ENCODE measurements around the gene TMEM86B.

DNA sequence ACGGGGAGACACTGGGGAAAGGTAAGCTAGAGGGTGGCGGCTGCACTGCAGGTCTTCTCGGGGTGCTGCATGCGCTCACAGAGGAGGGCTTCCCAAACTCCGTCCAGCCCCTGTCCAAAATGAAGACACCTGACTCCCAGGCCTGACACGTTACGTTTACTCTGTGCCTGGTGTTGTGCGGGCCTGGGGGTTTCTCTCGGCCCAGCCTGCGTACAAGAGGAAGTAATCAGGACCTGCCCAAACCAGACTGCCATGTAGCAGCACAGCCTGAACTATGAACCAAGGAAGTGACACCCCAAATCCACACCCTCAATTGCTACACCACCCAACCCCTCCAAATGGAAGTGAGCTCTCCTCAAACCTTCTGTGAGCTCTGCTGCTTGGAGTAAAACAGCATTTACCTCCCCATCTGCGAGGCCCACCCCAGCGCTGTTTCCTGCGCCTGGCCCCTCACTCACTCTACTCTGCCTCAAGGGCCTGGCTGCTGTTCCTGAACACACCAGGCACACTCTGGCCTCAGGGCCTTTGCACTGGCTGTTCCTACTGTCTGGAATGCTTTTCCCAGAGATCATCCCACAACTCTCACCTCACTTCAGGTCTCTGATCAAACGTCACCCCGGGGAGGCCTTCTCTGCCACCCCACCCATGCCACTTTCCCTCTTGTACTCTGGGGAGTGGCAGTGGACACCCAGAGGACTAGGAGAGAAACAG is 48.3 kb upstream of the TMEM86B start:
- TF ChIP-seq POLR2AphosphoS5 (IDR thresholded peaks at IDR 0.05): no peak
- TF ChIP-seq, protein P1, sequence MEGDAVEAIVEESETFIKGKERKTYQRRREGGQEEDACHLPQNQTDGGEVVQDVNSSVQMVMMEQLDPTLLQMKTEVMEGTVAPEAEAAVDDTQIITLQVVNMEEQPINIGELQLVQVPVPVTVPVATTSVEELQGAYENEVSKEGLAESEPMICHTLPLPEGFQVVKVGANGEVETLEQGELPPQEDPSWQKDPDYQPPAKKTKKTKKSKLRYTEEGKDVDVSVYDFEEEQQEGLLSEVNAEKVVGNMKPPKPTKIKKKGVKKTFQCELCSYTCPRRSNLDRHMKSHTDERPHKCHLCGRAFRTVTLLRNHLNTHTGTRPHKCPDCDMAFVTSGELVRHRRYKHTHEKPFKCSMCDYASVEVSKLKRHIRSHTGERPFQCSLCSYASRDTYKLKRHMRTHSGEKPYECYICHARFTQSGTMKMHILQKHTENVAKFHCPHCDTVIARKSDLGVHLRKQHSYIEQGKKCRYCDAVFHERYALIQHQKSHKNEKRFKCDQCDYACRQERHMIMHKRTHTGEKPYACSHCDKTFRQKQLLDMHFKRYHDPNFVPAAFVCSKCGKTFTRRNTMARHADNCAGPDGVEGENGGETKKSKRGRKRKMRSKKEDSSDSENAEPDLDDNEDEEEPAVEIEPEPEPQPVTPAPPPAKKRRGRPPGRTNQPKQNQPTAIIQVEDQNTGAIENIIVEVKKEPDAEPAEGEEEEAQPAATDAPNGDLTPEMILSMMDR (IDR thresholded peaks at IDR 0.05; ENCODE audit: poor library complexity, severe bottlenecking): no peak
- TF ChIP-seq EZH2 (IDR thresholded peaks at IDR 0.05; ENCODE audit: borderline replicate concordance, insufficient read depth, low read length, poor library complexity, severe bottlenecking): no peak

Data from neural cell (in vitro differentiated cells).